ENCODE data around the gene AMACR.
"Not testable (repeated sequence)": the region's sequence is repeated elsewhere in the genome, so short reads cannot be mapped to it uniquely, and the experiment has no call there.

Gene AMACR

DNA sequence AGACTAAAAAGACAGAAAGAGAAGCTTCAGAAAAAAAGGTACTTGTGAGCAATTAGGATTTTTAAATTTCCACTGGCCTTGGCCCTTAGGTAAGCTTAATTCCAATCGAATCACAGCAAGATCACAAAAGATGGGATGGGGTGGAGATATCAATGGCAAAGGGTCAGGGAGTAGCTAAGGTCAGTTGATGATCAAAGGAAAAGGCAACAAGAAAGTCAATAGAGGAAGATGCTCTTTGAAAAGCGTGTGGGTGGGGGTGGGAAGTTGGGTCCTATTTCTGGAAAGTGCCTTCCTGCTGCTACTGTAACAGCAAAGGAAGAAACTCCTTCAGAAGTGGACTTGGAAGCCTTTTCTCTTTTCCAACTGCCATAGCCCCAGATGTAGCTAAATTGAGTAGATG is 27.9 kb upstream of the AMACR start:
- no peak for DNase-seq

DNA sequence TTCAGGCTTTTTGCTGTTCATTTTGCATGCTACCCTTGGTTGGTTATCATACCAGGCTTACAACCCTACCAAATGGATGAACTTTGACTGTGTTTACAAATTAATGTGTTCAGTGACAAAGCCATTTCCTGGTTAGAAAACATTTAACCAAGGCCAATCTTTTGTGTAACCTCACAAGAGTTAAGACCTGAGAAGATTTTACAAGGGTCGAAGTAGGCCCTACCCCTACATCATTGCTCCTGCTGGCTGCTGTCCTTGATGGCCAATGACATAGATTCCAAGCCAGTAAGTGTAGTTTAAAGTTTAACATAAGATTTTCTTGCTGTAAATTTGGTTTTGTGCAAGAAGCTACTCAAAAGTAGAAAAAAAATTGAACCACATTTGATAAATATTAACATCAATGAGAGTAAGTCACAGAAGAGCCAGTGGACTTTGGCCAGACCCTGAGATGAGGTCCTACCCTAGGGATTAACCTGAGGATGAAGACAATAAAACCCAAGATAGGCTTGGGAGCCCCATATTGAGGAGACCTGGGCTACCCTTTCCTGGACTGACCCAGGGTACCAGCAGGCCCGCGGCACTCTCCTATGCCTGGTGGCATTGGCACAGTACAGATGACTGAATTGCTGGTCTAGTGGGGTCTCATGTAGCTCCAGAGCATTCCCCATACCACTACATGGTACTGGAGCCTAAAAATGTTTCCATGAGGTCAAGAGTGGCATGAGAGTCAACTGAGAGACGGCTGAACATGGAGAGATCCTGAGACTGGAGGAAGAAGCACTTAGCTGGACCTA is 26.9 kb upstream of the AMACR start:
- DNase-seq = no peak

DNA sequence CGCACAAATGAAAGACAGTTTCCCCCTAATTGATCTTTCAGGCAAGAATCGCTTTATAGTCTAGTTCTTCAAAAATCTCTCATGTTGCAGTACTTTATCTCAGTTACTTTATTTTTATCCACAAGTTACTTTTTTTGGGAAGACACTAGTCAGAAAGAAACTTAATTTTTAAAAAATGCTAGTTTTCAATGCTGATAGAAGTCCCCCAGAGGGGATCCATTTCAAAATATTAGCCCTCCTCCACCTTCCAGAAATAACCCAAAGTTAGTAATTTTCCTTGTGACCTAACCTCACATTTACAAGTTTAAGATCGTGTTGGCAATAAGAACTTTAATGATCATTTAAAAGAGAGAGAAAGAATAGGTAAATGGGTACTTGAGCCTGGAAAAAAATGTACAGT is 24.1 kb upstream of the AMACR start:
- no peak for DNase-seq

DNA sequence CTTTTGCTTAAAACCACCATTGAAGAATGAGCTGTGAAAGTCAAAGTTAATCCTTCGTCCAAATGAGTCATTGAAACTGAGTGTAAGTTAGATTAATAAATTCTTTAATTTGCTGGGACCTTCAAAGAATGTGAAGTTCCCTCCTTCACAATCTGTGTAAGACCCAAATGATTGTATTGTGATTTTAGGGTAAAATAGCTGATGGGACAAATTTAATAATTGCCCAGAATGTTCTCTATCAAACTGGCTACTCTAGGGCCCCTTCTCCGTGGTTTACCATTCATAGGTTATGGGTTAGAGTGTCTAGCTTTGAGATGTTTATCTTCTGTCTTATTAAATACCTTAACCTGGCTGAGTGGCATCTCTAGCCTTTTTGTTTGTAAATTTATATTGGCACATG is 23.3 kb upstream of the AMACR start:
- no peak for DNase-seq

DNA sequence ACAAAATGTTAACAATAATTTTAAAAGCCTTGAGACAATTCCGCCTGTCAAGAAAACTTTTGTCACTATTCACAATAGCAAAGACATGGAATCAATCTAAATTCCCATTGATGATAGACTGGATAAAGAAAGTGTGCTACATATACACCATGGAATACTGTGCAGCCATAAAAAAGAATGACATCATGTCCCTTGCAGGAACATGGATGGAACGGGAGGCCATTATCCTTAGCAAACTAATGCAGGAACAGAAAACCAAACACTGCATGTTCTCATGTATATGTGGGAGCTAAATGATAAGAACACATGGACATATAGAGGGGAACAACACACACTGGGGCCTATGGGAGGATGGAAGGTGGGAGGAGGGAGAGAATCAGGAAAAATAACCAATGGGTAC is 22.7 kb upstream of the AMACR start:
- DNase-seq = not testable (repeated sequence)

DNA sequence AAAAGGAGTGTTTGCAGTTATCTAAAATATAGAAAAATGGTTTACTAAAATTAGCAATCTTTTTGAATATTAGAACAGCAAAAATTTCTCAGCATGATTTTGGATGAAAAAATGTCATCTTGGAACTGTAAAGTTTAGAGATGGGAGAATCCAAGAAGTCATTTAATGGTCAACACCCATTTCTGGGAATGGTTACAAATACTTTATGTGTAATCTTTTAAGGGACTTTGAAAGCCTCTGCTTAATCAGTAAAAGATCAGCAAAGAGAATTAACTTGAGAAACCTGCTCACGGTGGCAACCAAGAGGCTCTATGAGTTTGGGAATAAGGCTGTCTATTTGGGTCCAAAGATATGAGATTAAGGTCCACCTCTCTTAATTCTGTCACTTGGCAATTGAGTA is 22.2 kb upstream of the AMACR start:
- no peak for DNase-seq

DNA sequence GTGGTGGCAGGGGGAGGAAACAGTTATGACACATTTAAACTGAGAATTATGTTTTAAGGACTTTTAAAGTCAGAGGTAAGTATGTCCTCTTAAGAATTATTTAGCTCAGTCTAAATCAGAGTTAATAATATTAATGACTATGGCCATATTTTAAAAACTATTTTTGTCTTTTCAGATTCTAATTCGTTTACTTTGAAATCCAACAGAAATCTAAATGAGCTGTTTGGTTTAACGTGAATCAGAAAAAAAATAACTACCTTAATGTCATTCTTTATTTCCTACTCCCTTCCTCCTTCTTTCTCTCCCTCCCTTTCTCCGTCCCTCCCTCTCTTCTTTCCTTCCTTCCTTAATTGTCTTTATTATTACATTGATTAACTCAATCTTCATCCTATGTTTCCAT is 20.5 kb upstream of the AMACR start:
- no peak for DNase-seq

DNA sequence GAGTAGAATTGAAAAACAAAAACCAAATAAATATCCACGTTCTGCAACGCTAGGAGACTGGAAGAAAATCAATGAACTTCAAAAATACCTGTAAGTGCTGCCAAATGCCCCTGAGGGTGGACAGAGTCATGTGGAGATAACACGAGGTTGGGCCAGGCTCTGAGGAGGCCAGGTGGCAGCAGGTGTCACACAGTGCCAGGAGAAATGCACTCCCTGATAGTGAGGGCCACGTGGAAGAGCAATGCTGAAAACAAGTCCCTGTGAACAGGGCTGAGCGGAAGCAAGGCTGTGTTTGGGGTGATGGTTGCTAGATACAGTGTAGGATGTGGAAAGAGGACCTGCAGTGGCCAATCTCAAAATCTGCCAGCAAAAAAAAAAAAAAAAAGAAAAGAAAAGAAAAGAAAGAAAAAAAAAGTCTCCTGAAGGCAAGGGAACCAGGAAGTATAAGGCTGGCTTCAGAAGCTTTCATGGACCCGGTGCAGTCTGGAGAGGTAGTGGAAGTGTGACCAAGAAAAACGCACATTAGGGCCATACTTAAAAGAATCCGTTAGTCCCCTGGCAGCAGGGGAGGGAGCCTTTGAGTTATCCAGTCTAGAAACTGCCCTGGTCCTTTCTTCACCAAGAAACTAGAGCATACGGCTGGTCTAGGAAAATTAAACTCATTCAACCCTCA is 18.4 kb upstream of the AMACR start:
- DNase-seq = no peak

DNA sequence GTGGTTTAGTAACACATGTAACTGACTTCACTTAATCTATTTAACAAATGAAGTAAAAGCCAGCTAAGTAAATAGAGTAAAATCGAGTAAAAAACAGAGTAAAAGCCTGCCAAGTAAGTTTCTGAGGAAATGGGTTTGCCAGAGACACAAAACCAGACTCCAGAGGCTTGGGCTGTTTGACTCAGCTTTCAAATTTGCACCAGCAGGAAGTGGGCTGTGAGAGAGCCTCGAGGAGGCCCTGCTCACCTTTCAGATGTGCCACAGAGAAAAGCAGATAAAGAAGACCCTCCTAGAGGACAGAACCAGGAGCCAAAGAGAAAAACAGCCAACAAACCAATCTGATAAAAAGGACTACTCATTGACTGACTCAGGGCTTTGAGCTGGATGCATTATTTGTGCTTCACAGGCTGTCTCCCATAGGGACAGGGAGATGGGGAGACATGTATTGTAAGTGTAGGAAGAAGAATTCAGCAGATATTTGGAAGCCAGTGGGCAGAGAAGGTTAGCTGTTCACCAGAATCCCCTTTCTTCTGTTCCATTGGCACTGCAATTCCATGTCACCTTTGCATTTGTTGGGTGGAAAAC is 14.4 kb upstream of the AMACR start:
- DNase-seq = no peak

DNA sequence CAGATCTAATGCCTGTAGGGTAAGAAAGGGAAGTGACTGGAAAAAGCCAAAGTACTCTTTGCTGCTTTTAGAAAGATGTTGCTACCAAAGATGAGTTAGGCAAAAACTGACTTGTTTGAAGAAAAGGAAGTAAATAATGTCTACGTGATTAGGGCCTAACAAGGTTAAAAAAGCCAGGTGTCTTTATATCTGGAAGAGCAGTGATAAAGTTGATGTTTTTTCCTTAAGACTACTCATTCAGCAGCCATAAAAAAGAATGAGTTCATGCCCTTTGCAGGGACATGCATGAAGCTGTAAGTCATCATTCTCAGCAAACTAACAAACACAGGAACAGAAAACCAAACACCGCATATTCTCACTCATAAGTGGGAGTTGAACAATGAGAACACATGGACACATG is 13.5 kb upstream of the AMACR start:
- DNase-seq = no peak

DNA sequence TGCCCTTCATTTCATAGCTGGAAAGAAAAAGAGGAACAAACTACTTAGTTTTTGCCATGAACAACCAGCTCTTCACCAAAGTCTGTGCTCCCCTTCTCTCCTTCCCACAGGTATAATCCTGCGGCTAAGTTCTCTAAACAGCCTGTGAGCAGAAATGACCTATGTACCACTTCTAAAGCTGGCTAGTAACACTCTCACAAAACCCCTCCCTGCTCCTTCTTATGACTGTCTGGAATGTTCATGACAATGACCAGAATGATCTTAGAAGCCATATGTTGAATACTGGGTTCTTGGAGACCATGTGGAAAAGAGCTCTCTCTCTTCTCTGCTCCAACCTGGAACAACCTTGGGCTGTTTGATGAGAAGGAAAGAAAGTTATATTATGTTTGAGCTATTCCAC is 12.9 kb upstream of the AMACR start:
- DNase-seq = no peak

DNA sequence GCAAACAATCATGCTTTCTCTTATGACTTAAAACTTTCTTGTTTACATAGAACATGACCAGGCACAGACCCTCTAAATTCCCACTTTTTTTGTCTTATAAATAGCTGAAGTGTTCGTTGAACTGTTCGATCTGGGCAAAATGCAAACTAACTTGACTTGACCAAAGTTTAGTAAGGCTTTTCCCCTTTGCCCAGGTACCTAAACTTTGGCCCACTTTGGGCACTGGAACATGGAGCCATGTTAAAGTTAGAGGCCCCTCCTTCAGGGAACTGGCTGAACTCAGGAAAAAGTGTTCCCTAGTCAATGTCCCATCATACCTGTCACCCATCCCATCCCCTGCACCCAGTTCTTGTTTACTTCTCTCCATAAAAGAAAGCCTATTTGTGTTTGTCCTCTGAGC is 9.4 kb upstream of the AMACR start:
- no peak for DNase-seq

DNA sequence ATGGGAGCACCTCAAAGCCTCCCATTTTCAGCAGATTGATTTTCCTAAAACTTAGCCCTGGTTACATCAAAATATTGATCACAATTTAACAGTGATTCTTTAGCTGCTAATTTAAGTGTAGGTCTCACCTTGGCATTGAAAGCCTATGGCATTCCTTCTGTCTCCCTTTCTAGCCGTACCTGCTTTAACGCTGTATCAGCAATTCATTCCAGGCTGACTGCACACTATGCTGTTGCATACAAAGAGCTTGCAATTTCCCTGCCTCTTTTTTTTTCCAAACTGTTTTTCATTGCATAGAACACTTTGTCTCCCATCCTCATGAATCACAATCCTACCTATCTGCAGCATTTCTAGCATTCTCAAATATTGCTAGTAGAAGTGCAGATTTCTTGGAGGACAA is 8.9 kb upstream of the AMACR start:
- DNase-seq = no peak

DNA sequence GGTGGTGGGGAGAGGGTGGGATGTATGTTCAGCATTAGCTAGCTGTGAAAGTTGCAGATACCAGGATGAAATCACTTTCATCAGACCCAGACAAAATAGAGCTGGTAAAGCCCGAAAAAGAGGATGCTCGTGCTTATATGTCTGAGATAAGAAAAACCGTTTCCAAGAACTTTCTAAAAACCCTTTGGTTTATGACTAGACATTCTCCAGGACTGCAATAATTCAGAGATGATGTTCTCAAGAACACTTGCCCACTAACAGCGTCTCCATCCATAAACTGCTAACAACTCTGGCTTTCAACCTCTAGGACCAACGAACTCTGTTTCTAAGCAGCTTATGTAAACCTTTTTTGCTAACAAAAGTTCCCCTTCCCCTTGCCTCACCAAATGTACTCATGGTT is 8.4 kb upstream of the AMACR start:
- DNase-seq = no peak

DNA sequence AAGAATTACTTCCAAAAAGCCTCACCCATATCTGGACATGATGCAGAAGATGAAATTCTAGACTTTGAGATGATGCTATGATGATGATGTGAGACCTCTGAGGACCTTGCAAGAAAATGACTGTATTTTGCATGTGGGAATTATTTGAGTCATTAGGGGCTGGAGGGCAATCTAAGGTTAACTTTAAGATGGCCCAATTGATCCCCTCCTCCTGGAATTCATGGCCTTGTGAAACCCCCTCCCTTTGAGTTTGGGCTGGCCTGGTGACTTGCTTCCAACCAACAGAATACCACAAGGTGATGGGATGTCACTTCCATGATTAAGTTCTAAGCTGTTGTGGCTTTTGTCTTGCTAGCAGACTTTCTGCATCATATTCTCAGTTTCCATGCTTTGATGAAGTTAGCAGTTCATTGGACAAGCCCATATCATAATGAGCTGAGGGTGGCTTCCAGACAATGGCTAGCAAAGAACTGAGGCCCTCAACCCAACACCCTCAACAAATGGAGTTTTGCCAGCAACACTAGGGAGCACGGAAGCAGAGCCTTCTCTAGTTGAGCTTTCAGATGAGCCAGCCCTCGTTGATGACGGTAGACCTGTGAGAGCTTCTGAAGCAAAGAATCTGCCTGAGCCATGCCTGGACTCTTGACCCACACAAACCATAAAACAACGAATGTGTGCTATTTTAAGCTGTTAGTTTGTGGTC is 7.4 kb upstream of the AMACR start:
- no peak for DNase-seq

DNA sequence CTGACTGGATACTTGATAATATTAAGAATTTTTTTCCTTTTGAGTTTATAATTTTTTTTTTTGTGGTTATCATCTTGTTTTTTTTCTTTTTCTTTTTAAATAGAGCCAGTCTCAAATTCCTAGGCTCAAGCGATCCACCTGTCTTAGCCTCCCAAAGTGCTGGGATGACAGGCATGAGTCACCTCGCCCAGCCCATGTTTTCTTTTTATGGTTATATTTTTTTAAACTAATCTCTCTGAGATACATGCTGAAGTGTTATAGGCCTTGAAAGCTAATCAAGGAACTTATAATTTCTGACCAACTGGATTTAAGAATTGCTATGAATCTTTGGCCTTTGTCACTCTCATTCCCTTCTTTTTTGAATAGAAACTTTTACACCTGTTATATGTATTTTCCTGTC is 6.8 kb upstream of the AMACR start:
- DNase-seq = no peak

DNA sequence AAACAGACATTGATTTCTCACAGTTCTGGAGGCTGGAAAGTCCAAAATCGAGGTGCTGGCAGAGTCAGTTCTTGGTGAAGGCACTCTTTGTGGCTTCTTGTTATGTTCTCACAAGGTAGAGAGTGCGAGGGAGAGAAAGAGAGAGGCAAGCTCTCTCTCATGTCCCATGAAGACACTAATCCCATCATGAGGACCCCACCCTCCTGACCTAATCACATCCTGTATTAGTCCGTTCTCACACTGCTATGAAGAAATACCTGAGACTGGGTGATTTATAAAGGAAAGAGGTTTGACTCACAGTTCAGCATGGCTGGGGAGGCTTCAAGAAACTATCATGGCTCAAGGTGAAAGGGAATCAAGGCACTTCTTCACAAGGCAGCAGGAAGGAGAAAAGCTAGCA is 5.7 kb upstream of the AMACR start:
- DNase-seq = no peak

DNA sequence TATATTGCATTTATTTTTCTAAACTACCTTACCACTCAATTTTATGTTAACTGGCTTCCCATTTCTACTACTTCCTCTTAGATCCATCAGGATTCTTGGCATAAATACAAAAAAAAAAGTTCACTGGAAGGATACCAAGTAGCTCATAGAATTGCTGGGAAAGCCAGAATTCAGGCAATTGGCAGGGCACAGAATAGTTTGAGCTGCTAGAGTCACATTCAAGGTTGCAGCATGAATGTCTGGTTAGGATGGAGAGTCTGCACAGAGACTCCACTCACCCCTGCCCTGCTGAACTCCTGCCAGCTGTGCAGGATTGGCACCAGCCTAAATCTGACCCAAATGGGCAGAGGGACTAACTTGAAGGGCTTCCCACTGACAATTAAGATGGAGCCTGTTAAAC is 4.9 kb upstream of the AMACR start:
- no peak for DNase-seq

DNA sequence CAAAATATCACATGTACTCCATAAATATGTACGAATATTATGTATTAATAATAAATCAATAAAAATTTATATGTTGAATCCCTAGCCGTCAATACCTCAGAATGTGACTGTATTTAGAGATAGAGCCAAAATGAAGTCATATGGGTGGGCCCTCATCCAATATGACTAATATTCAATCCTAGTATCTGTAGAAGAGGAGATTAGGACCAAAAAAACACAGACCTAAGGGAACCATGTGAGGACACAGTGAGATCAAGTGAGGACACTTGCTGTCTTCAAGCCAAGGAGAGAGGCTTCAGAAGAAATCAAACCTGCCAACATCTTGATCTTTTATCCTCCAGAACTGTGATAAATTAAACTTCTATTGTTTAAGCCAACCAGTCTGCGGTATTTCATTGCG is 3.7 kb upstream of the AMACR start:
- peak; percentile 63 for DNase-seq

DNA sequence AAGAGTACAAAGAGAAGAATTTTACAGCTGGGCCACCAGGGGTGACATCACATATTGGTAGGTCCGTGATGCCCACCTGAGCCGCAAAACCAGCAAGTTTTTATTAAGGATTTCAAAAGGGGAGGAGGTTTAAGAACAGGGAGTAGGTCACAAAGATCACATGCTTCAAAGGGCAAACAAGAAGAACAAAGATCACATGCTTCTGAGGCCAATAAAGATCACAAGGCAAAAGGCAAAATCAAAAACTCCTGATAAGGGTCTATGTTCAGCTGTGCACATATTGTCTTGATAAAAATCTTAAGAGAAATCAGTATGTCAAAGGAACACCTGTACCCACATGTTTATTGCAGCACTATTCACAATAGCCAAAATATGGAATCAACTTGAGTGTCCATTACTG is 2.3 kb upstream of the AMACR start:
- not testable (repeated sequence) for DNase-seq

DNA sequence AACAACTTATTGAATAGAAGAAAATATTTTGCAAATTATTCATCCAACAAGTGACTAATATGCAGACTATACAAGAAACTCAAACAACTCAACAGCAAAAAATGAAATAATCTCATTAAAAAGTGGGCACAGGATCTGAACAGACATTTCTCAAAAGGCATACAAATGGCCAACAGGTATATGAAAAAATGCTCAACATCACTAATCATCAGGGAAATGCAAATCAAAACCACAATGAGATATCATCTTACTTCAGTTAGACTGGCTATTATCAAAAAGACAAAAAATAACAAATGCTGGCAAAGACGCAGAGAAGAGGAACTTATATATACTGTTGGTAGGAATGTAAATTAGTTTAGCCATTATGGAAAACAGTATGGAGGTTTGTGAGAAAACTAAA is 1.8 kb upstream of the AMACR start:
- DNase-seq = no peak

DNA sequence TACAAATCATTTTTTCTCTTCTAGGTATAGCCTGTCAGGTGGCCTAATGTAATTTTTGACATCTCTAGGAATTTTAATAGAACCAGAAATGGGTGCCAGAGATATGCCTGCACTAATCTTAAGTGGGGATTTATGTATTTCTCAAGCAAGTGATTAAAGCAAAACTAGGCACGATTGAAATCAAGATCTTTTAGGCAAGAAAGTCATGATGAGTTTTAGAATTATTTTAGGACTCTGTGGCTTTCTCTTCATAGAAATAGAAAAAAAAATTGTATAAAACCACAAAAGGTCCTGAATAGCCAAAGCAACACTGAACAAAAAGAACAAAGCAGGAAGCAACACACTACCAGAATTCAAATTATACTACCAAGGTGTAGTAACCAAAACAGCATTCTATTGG is 952 bp upstream of the AMACR start:
- peak; percentile 34 for DNase-seq

DNA sequence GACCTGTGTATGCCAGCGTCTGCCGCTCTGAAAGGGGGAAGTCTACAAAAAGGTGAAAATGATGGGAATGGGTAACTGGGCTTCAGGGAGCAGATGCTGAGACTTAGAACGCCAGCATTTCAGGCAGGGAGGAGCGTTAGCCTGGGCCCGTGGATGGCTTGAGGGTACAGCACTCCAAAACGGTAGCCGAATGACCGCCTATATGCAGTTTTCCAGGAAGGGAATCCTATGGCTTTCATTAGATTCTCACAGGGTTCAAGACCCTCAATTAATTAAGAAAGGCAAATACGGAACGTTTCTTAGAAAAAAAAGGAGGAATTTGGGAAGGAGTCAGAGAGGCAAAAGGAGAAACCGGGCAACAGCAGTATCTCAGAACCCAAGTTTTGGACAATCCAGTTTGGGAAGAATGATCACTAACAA is 639 bp downstream of the AMACR start:
- DNase-seq = peak; percentile 40

DNA sequence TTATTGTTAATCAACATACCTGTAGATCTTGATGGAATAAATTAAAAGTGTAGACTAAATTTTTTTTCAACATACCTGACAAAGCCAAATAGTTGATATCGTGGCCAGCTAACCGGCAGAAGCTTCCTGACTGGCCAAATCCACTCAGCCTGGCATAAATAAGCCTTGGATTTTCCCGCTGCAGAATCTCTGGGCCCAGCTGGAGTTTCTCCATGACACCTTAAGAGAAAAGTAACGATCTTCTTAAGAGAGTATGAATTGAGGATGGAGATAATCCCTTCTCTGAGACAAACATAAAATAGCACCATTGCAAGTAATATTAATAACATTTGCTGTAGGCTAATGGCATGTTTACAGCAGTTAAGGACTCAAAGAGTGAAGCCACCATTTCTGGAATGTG is 2.2 kb downstream of the AMACR start:
- DNase-seq = no peak
